Kidney (tissue), 14 donors: ENCODE measurements around the gene NUDT9. TPM values are rescaled to one million over a fixed set of nuclear protein-coding genes. Genes with fewer than 3 reads are reported as not detected.
"Not testable (repeated sequence)": the region's sequence is repeated elsewhere in the genome, so short reads cannot be mapped to it uniquely, and the experiment has no call there.

Experiments
- DNase-seq, 5 donors: peaks; one replicate each; pipeline ENCODE4 v3.0.0-alpha.2; 2013 to 2020
- FAIRE-seq: peaks from 2 replicates; lab custom pipeline; 2012; peaks lifted over from hg19 to GRCh38; lab: Jason Lieb, UNC
- H3K27ac ChIP-seq, 2 donors: one replicate each; pipeline ENCODE4 v1.7.0; 2013; ENCODE audit warnings: low read depth in 2 of 2, low read length in 2 of 2, inconsistent platforms in 1 of 2
- H3K27me3 ChIP-seq: one replicate; pipeline ENCODE4 v1.7.1; 2013; ENCODE audit warnings: low read length, inconsistent platforms; ENCODE audit not compliant: control insufficient read depth, insufficient read depth
- H3K36me3 ChIP-seq, 3 donors: one replicate each; pipeline versions ENCODE4 v1.7.0 to v1.7.1; 2013; ENCODE audit warnings: low read length in 3 of 3, control low read depth in 1 of 3, inconsistent platforms in 1 of 3; ENCODE audit not compliant: insufficient read depth in 3 of 3, control insufficient read depth in 2 of 3
- H3K4me1 ChIP-seq, 3 donors: one replicate each; pipeline versions ENCODE4 v1.7.0 to v1.7.1; 2013; ENCODE audit warnings: low read length in 3 of 3, inconsistent platforms in 1 of 3, low read depth in 1 of 3; ENCODE audit not compliant: control insufficient read depth in 2 of 3, insufficient read depth in 2 of 3
- H3K4me3 ChIP-seq, 3 donors: one replicate each; pipeline versions ENCODE4 v1.7.0 to v1.8.1; 2013; ENCODE audit warnings: low read length in 3 of 3, control low read depth in 1 of 3, inconsistent platforms in 1 of 3
- H3K9ac ChIP-seq, 3 donors: one replicate each; pipeline versions ENCODE4 v1.7.0 to v1.7.1; 2013; ENCODE audit warnings: low read length in 3 of 3, control low read depth in 1 of 3, inconsistent platforms in 1 of 3
- H3K9me3 ChIP-seq, 3 donors: one replicate each; pipeline versions ENCODE4 v1.7.0 to v1.7.1; 2013; ENCODE audit warnings: low read length in 3 of 3, control low read depth in 1 of 3, inconsistent platforms in 1 of 3; ENCODE audit not compliant: control insufficient read depth in 2 of 3, insufficient read depth in 1 of 3
- intact Hi-C: fragments of 100-400 bp; cut with DNase I; formaldehyde crosslinking; loops from one replicate; pipeline ENCODE4 v1.11.1; 2022
- polyA plus RNA-seq: library from polyadenylated mRNA; stranded (reverse); fragments of 350-450 nt; fragmentation: Illumina TruSeq; extraction: RNeasy Lipid Tissue Mini Kit (QIAGEN cat#74804); gene quantifications from one replicate; pipeline ENCODE4 v1.2.3, GENCODE V29; 2014; ENCODE audit warnings: low read depth, low replicate concordance; ENCODE audit not compliant: insufficient read depth
- total RNA-seq: library from RNA; stranded (reverse); fragmentation: NEBNext Ultra II Directional; extraction: Animal tissue kit (Norgen Biotek cat#: 25700); gene quantifications from one replicate; pipeline ENCODE4 v1.2.1, GENCODE V29; 2021
- TF ChIP-seq, protein P1 (sequence below): IDR thresholded peaks from 3 replicates; pipeline ENCODE4 v1.5.1; 2012; ENCODE audit warnings: mild to moderate bottlenecking, moderate library complexity, borderline replicate concordance; ENCODE audit not compliant: insufficient read depth; ENCODE audit errors: extremely low read depth
- donor health status: control.
- donor health status: control.
- donor health status: control.
- donor health status: control.
- donor health status: control.
- donor health status: DM: yes; HTN: yes; CAD: no.
- donor health status: Normal renal cell carcinoma (clear cell type).

The NUDT9 gene
- total and polyA plus RNA-seq, 2 donors from 2014 or later, result 30.4 to 49.5 TPM

DNA sequence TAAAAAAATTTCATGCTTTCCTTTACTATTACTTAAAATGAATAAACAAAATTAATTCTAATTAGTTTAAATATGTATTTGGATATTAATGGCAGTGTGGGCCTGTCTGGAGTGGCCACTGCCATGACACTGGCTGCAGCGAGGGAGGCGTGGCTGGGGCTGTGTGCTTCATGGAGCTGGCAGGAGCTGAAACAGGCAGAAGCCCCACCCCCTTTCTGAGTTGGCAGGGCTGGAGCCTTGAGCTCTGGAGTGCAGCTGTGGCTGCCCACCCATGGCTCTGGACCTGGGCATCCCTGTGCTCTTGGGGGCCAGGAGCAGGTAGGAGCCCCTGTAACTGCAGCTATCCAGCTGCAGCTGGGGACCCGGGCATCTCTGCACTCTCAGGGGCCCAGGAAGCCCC is 23.2 kb upstream of the NUDT9 start:
- Histone ChIP-seq H3K4me1 (no peaks in the 10 kb centered on the region), H3K36me3 (no peaks in the 10 kb centered on the region), H3K4me3 (no peak overlapping the region), H3K9me3 (no peaks in the 10 kb centered on the region), H3K27ac (no peak overlapping the region), H3K9ac (no peak overlapping the region), H3K27me3 (no peaks in the 10 kb centered on the region)
- no peak for DNase-seq
- no peak for FAIRE-seq
- intact Hi-C loops, result no loop called here
- TF ChIP-seq, protein P1, sequence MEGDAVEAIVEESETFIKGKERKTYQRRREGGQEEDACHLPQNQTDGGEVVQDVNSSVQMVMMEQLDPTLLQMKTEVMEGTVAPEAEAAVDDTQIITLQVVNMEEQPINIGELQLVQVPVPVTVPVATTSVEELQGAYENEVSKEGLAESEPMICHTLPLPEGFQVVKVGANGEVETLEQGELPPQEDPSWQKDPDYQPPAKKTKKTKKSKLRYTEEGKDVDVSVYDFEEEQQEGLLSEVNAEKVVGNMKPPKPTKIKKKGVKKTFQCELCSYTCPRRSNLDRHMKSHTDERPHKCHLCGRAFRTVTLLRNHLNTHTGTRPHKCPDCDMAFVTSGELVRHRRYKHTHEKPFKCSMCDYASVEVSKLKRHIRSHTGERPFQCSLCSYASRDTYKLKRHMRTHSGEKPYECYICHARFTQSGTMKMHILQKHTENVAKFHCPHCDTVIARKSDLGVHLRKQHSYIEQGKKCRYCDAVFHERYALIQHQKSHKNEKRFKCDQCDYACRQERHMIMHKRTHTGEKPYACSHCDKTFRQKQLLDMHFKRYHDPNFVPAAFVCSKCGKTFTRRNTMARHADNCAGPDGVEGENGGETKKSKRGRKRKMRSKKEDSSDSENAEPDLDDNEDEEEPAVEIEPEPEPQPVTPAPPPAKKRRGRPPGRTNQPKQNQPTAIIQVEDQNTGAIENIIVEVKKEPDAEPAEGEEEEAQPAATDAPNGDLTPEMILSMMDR, result no peak

DNA sequence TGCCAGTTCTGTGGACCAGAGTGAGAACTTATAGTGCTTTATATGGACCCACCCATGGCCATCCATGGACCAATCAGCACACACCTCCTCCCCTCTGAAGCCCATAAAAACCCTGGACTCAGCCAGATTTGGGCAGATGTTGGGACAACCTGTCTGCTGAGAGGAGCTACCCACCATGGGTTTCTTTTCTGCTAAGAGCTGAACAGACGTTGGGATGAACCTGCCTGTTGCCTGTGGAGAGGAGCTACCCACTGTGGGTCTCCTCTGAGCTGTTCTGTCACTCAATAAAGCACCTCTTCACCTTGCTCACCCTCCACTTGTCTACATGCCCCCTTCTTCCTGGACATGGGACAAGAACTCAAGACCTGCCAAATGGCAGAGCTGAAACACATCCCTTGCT is 22.4 kb upstream of the NUDT9 start:
- no peak overlapping the region for H3K4me3 ChIP-seq
- intact Hi-C loops, result no loop called here
- H3K4me1 ChIP-seq, result no peaks in the 10 kb centered on the region
- H3K27ac ChIP-seq, result no peak overlapping the region
- H3K27me3 ChIP-seq, result no peaks in the 10 kb centered on the region
- no peaks in the 10 kb centered on the region for H3K36me3 ChIP-seq
- no peak overlapping the region for H3K9ac ChIP-seq
- no peak for DNase-seq
- H3K9me3 ChIP-seq, result no peaks in the 10 kb centered on the region
- TF ChIP-seq, protein P1, result no peak
- FAIRE-seq, result no peak

DNA sequence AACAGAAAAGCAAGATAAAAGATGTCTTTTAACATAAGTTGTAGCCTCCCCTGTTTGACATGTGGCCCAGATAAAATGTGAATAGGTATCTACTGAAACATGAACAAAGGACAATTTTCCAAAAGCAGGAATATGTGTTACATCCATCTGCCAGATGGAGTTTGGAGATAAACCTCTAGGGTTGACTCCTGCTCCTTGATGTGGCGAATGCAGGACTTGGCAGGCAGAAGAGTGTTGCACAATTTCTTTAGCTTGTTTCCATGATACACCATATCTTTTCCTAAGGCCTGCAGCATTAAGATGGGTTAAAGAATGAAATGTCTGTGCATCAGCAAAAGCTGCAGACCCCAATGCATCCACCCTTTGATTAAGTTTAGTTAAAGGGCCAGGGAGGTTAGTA is 18.6 kb upstream of the NUDT9 start:
- H3K27ac ChIP-seq, intact Hi-C loops, H3K36me3 ChIP-seq, H3K4me3 ChIP-seq, FAIRE-seq, H3K9me3 ChIP-seq, H3K27me3 ChIP-seq, H3K4me1 ChIP-seq, H3K9ac ChIP-seq, DNase-seq: not testable (repeated sequence)

DNA sequence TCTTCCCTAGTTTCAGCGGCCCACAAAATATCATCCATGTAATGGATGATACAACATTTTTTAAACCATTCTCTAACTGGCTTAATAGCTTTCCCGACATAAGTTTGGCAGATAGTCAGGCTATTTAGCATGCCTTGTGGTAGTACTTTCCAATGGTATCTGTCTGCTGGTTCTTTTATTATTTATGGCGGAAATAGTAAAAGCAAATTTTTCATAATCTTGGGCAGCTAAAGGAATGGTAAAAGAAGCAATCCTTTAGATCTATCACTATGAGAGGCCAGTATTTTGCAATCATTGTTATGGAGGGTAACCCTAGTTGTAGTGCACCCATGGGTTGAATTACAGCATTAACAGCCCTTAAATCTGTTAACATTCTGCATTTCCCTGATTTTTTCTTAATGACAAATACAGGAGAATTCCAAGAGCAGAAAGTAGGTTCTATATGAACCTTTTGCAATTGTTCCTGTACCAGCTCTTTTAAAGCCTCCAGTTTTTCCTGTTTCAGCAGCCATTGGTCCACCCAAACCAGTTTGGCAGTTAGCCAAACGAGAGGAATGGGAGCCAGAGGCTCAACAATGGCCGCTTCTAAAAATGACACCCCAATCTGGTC is 17.1 kb upstream of the NUDT9 start:
- TF ChIP-seq, protein P1, result no peak
- no peaks in the 10 kb centered on the region for H3K9me3 ChIP-seq
- no peaks in the 10 kb centered on the region for H3K36me3 ChIP-seq
- H3K9ac ChIP-seq, result no peak overlapping the region
- H3K27me3 ChIP-seq, result no peaks in the 10 kb centered on the region
- DNase-seq (no peak), FAIRE-seq (no peak)
- no peak overlapping the region for H3K4me3 ChIP-seq
- no peak overlapping the region for H3K27ac ChIP-seq
- H3K4me1 ChIP-seq, result no peaks in the 10 kb centered on the region
- intact Hi-C loops, result no loop called here
